ENCODE results near the gene ISL2. TPM values are rescaled to one million over a fixed set of nuclear protein-coding genes. Genes with fewer than 3 reads are reported as not detected.

ISL2 gene
- total and polyA plus RNA-seq, 2 of the 4 experiments (the other 2 are of a cell fraction): 1.3 to 3.6 TPM

DNA sequence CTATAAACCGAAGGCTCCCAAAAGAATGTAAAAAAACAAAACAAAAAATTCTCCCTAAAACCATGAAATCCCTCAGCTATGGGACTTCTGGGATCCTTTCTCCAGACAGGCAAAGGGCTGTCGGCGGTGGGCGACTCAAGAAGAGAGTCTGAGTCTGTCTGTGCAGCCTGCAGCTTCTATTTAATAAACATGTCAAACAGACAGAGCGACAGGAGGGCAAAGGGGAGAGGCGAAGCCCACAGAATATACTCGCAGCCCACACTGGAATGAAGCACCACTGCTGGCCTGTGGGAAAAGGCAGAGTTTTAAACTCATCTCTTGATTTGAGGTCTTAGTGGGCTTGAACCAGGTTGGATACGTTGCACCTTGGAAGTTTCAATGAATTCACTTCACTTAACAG is 40.2 kb downstream of the ISL2 start:
- Histone ChIP-seq H3K79me1 (ENCODE audit: low read depth in 1 of 2, low read length in 2 of 2) (no peaks in the 10 kb centered on the region), H2BK120ac (ENCODE audit: low read depth, low read length) (no peak overlapping the region), H3K56ac (ENCODE audit: extremely low read depth, insufficient read depth, low read length) (no peak overlapping the region), H3K27me3 (ENCODE audit: control insufficient read depth, insufficient read depth, low read length) (no peaks in the 10 kb centered on the region), H3K18ac (ENCODE audit: low read depth, low read length) (no peak overlapping the region), H3K27ac (ENCODE audit: insufficient read depth, low read length) (no peak overlapping the region), H2AK9ac (replicated peaks; ENCODE audit: low read depth, low read length, poor library complexity) (no peak overlapping the region), H3K4me2 (ENCODE audit: low read depth, low read length) (peak overlapping the region; percentile 19; the same call in 1 of the 2 replicates), H2AFZ (replicated peaks; ENCODE audit: low read length, poor library complexity) (no peak overlapping the region), H3K4me1 (ENCODE audit: control insufficient read depth, insufficient read depth, low read length) (no peaks in the 10 kb centered on the region; the same call in 1 of the 2 replicates), H3K23ac (ENCODE audit: low read depth, low read length) (no peak overlapping the region), H4K20me1 (ENCODE audit: insufficient read depth, low read length) (no peaks in the 10 kb centered on the region), H2AK5ac (ENCODE audit: low read depth, low read length) (no peak overlapping the region), H3K9me1 (ENCODE audit: insufficient read depth, low read length) (peaks cover 7% of the 10 kb centered on the region; the same call in 1 of the 2 replicates), H3K36me3 (ENCODE audit: control insufficient read depth, insufficient read depth, low read length) (peaks cover 1% of the 10 kb centered on the region; the same call in 1 of the 2 replicates), H3K9me3 (ENCODE audit: control insufficient read depth, insufficient read depth, low read length) (no peaks in the 10 kb centered on the region), H3K4ac (ENCODE audit: low read depth, low read length) (no peak overlapping the region), H3K4me3 (ENCODE audit: insufficient read depth, low read depth, low read length) (no peak overlapping the region), H3K14ac (replicated peaks; ENCODE audit: low read depth, low read length) (no peak overlapping the region), H3K9ac (ENCODE audit: low read depth, low read length) (no peak overlapping the region), H4K8ac (ENCODE audit: low read depth in 2 of 2, low read length in 2 of 2) (no peak overlapping the region), H4K91ac (ENCODE audit: insufficient read depth, low read depth, low read length) (no peak overlapping the region), H2BK20ac (ENCODE audit: low read depth, low read length) (no peak overlapping the region), H4K5ac (ENCODE audit: low read depth, low read length) (no peak overlapping the region), H2BK15ac (ENCODE audit: low read depth, low read length) (no peak overlapping the region), H2BK5ac (ENCODE audit: low read depth, low read length, poor library complexity, severe bottlenecking) (no peak overlapping the region)
- TF ChIP-seq NFE2L2 (IDR thresholded peaks at IDR 0.05; ENCODE audit: low read depth, low read length) (no peak), RFX5 (IDR thresholded peaks at IDR 0.05; ENCODE audit: low read depth, low read length) (no peak), MAFK (IDR thresholded peaks at IDR 0.05; ENCODE audit: low read depth, low read length) (no peak), POLR2A (IDR thresholded peaks at IDR 0.05; ENCODE audit: low read depth, low read length) (no peak), FOS (IDR thresholded peaks at IDR 0.05; ENCODE audit: low read depth, low read length) (no peak), RCOR1 (IDR thresholded peaks at IDR 0.05; ENCODE audit: insufficient replicate concordance, low read length) (no peak), MAZ (IDR thresholded peaks at IDR 0.05; ENCODE audit: borderline replicate concordance, low read depth, low read length) (no peak), RAD21 (IDR thresholded peaks at IDR 0.05; ENCODE audit: low read length) (no peak), CHD1 (IDR thresholded peaks at IDR 0.05; ENCODE audit: low read depth, low read length) (no peak), CEBPB (IDR thresholded peaks at IDR 0.05; ENCODE audit: low read depth, low read length) (no peak), BHLHE40 (IDR thresholded peaks at IDR 0.05; ENCODE audit: low read depth, low read length) (no peak), SMC3 (IDR thresholded peaks at IDR 0.05; ENCODE audit: low read depth, low read length) (no peak), MXI1 (IDR thresholded peaks at IDR 0.05; ENCODE audit: borderline replicate concordance, low read depth, low read length) (no peak)
- TF ChIP-seq, protein P1, sequence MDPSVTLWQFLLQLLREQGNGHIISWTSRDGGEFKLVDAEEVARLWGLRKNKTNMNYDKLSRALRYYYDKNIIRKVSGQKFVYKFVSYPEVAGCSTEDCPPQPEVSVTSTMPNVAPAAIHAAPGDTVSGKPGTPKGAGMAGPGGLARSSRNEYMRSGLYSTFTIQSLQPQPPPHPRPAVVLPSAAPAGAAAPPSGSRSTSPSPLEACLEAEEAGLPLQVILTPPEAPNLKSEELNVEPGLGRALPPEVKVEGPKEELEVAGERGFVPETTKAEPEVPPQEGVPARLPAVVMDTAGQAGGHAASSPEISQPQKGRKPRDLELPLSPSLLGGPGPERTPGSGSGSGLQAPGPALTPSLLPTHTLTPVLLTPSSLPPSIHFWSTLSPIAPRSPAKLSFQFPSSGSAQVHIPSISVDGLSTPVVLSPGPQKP (IDR thresholded peaks at IDR 0.05; ENCODE audit: borderline replicate concordance, low read depth, low read length): no peak
- TF ChIP-seq, protein P2, sequence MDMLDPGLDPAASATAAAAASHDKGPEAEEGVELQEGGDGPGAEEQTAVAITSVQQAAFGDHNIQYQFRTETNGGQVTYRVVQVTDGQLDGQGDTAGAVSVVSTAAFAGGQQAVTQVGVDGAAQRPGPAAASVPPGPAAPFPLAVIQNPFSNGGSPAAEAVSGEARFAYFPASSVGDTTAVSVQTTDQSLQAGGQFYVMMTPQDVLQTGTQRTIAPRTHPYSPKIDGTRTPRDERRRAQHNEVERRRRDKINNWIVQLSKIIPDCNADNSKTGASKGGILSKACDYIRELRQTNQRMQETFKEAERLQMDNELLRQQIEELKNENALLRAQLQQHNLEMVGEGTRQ (IDR thresholded peaks at IDR 0.05; ENCODE audit: low read depth, low read length): no peak
- TF ChIP-seq, protein P3, sequence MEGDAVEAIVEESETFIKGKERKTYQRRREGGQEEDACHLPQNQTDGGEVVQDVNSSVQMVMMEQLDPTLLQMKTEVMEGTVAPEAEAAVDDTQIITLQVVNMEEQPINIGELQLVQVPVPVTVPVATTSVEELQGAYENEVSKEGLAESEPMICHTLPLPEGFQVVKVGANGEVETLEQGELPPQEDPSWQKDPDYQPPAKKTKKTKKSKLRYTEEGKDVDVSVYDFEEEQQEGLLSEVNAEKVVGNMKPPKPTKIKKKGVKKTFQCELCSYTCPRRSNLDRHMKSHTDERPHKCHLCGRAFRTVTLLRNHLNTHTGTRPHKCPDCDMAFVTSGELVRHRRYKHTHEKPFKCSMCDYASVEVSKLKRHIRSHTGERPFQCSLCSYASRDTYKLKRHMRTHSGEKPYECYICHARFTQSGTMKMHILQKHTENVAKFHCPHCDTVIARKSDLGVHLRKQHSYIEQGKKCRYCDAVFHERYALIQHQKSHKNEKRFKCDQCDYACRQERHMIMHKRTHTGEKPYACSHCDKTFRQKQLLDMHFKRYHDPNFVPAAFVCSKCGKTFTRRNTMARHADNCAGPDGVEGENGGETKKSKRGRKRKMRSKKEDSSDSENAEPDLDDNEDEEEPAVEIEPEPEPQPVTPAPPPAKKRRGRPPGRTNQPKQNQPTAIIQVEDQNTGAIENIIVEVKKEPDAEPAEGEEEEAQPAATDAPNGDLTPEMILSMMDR (conservative IDR thresholded peaks at IDR 0.05; ENCODE audit: low read depth, low read length): no peak
- intact Hi-C loops (cut with micrococcal nuclease) (no loop called here), in situ Hi-C loops (cut with MboI; ENCODE audit: low sequenced_read_pairs) (no loop called here), dilution Hi-C loops (cut with HindIII; ENCODE audit: low sequenced_read_pairs, unreplicated experiment) (no loop called here)
- peak; percentile 46 for DNase-seq
- WGBS, 2 experiments (ENCODE audit: extremely low coverage in 2 of 2, insufficient read length in 1 of 2): no CpG with 5 or more reads among the region's 8 CpGs
- peak; percentile 51; the same call in 1 of the 2 replicates for ATAC-seq (ENCODE audit: low read depth)
- ChIA-PET CTCF (no interaction called here), POLR2A (ENCODE audit: unreplicated experiment) (no interaction called here)
- no TSS peak for BruUV-seq (replicated peaks)
